Fibroblast of lung (primary cell): ENCODE measurements around the gene RXRA. TPM values are rescaled to one million over a fixed set of nuclear protein-coding genes. Genes with fewer than 3 reads are reported as not detected.

ENCODE experiments used
- DNase-seq, 2 donors: peaks; one replicate each; pipeline versions ENCODE4 v3.0.0 to v3.0.0-alpha.2; 2010; ENCODE audit warnings: low read depth in 2 of 2
- H2AFZ ChIP-seq: 2 replicates; pipeline ENCODE4 v1.5.1; 2012; ENCODE audit warnings: low read length, control low read depth, inconsistent platforms
- H3K27ac ChIP-seq: 2 replicates; pipeline ENCODE4 v1.5.1; 2011; ENCODE audit warnings: low read length, control low read depth; ENCODE audit not compliant: insufficient read depth
- H3K27me3 ChIP-seq: 2 replicates; pipeline ENCODE4 v1.5.1; 2011; ENCODE audit warnings: mild to moderate bottlenecking, low read length; ENCODE audit not compliant: control insufficient read depth, insufficient read depth
- H3K36me3 ChIP-seq: 2 replicates; pipeline ENCODE4 v1.5.1; 2011; ENCODE audit warnings: low read length; ENCODE audit not compliant: control insufficient read depth, insufficient read depth
- H3K4me1 ChIP-seq: 2 replicates; pipeline ENCODE4 v1.5.1; 2011; ENCODE audit warnings: low read length; ENCODE audit not compliant: control insufficient read depth, insufficient read depth; ENCODE audit errors: extremely low read depth
- H3K4me2 ChIP-seq: 2 replicates; pipeline ENCODE4 v1.5.1; 2011; ENCODE audit warnings: low read length, control low read depth; ENCODE audit not compliant: insufficient read depth; ENCODE audit errors: extremely low read depth
- H3K4me3 ChIP-seq, 4 experiments: fragments of 200-600 bp in 1 of 4; sonication (generic) in 1 of 4; replicated peaks in 1 of 4; 2 replicates each; pipeline ENCODE4 v1.5.1; 2011 to 2016; ENCODE audit warnings: low read length in 4 of 4, low read depth in 3 of 4, mild to moderate bottlenecking in 3 of 4, control low read depth in 2 of 4, inconsistent platforms in 1 of 4, mixed read lengths in 1 of 4; ENCODE audit not compliant: insufficient read depth in 1 of 4; ENCODE audit errors: control extremely low read depth in 1 of 4
- H3K79me2 ChIP-seq: 2 replicates; pipeline ENCODE4 v1.5.1; 2012; ENCODE audit warnings: mild to moderate bottlenecking, low read length, inconsistent platforms; ENCODE audit not compliant: control insufficient read depth, insufficient read depth
- H3K9ac ChIP-seq: 2 replicates; pipeline ENCODE4 v1.5.1; 2011; ENCODE audit warnings: mild to moderate bottlenecking, low read length, control low read depth; ENCODE audit not compliant: insufficient read depth
- H3K9me3 ChIP-seq: 2 replicates; pipeline ENCODE4 v1.5.1; 2012; ENCODE audit warnings: low read depth, low read length; ENCODE audit not compliant: control insufficient read depth, insufficient read depth
- H4K20me1 ChIP-seq: 2 replicates; pipeline ENCODE4 v1.5.1; 2011; ENCODE audit warnings: low read length; ENCODE audit not compliant: control insufficient read depth, insufficient read depth; ENCODE audit errors: extremely low read depth
- EZH2 ChIP-seq: IDR thresholded peaks from 2 replicates; pipeline ENCODE4 v1.5.1; 2012; ENCODE audit warnings: low read length, control low read depth, mild to moderate bottlenecking; ENCODE audit errors: missing control alignments
- polyA plus RNA-seq, 2 donors: library from polyadenylated mRNA; depleted of rRNA in 1 of 2; stranded (reverse) in 1 of 2; unstranded in 1 of 2; fragments of >200 nt; gene quantifications; 2 replicates each; pipeline ENCODE4 v1.2.1, GENCODE V29; 2011 to 2012; ENCODE audit warnings: missing spikeins in 1 of 2
- total RNA-seq: library from RNA; depleted of rRNA; stranded (reverse); fragments of >200 nt; gene quantifications from 2 replicates; pipeline ENCODE4 v1.2.1, GENCODE V29; 2014
- TF ChIP-seq, protein P1 (sequence below), 2 donors: IDR thresholded peaks in 1 of 2; conservative IDR thresholded peaks in 1 of 2; 1 replicate in 1 of 2; 2 replicates in 1 of 2; pipeline ENCODE4 v1.5.1; 2011 to 2012; ENCODE audit warnings: low read length in 2 of 2, control low read depth in 1 of 2, inconsistent platforms in 1 of 2, low read depth in 1 of 2, mild to moderate bottlenecking in 1 of 2

Gene RXRA
- total and polyA plus RNA-seq, 2 donors (not counting 1 experiment from before 2014, with no cell fraction given) = 13.3 to 14.9 TPM

DNA sequence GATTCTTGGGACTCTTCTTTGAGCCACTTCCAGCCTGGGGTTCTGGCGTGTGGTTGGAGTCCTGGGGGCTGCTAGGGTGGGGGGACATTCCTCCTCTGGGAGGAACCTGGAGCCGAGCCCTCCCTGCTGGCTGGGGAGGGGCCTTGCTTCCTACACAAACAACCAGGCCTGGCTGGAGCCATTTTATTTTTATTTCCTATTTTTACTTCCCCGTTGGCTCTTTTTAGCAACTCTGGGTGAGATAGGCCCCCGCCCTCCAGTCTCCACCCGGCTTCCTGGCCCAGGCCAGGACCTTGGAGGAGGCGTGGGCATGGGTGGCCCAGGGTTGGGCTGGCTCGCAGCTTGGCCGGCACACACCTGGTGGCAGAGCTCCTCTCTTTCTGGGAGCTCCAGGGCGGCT, 15.1 kb downstream of the RXRA start:
- Histone ChIP-seq H3K36me3 (peaks cover 2% of the 10 kb centered on the region), H3K4me2 (no peak overlapping the region), H3K27ac (no peak overlapping the region), H3K4me1 (no peaks in the 10 kb centered on the region), H3K4me3 (no peak overlapping the region), H2AFZ (no peak overlapping the region), H3K27me3 (no peaks in the 10 kb centered on the region), H3K9ac (no peak overlapping the region), H3K9me3 (no peaks in the 10 kb centered on the region), H3K79me2 (peaks cover 55% of the 10 kb centered on the region), H4K20me1 (no peaks in the 10 kb centered on the region)
- TF ChIP-seq, protein P1, sequence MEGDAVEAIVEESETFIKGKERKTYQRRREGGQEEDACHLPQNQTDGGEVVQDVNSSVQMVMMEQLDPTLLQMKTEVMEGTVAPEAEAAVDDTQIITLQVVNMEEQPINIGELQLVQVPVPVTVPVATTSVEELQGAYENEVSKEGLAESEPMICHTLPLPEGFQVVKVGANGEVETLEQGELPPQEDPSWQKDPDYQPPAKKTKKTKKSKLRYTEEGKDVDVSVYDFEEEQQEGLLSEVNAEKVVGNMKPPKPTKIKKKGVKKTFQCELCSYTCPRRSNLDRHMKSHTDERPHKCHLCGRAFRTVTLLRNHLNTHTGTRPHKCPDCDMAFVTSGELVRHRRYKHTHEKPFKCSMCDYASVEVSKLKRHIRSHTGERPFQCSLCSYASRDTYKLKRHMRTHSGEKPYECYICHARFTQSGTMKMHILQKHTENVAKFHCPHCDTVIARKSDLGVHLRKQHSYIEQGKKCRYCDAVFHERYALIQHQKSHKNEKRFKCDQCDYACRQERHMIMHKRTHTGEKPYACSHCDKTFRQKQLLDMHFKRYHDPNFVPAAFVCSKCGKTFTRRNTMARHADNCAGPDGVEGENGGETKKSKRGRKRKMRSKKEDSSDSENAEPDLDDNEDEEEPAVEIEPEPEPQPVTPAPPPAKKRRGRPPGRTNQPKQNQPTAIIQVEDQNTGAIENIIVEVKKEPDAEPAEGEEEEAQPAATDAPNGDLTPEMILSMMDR (conservative IDR thresholded peaks at IDR 0.05 in 1 of 2, IDR thresholded peaks at IDR 0.05 in 1 of 2; ENCODE audit: low read depth in 1 of 2, low read length in 2 of 2) = no peak
- DNase-seq = no peak

DNA sequence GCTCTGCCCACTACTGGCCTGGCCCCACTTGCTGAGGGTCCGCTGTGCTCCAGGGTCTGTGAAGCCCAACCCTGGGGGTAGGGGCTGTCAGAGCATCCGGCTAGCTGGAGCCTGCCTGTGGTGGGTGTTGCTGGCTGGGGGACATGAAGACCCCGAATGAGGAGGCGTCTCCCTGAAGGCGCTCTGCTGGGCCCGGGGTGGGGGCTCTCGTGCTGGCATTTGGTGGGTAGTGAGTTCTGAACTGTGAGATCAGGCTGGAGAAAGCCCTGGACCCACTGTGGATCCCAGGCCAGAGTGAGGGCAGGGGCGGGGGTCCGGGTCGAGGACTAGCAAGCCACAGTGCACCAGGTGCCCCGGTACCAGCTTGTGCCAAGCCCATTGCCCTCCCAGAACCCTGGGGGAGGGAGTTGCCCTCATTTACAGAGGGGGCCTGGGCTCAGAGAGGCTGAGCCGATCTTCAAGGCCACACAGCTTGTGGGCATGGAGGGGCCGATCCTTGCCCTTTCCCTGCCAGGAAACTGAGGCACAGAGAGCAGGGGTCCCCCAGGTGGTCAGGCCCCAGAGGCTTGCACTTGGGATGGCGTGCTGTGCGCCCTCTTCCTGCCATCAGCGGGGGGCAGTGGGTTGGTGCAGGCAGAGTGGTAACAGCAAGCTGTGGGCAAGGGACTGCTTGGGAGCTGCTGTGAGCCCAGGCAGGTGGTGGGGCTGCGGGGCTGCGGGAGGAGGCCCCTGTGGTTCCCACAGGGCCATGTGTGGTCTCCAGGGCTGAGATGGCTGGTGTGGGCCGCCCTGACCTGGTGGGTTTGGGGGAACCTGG, 15.9 kb downstream of the RXRA start:
- Histone ChIP-seq H3K4me3 (no peak overlapping the region), H3K4me2 (no peak overlapping the region), H3K4me1 (no peaks in the 10 kb centered on the region), H3K36me3 (peaks cover 2% of the 10 kb centered on the region), H3K27me3 (no peaks in the 10 kb centered on the region), H3K9me3 (no peaks in the 10 kb centered on the region), H3K9ac (no peak overlapping the region), H2AFZ (no peak overlapping the region), H3K27ac (no peak overlapping the region), H3K79me2 (peaks cover 56% of the 10 kb centered on the region), H4K20me1 (no peaks in the 10 kb centered on the region)
- no peak for DNase-seq
- no peak for TF ChIP-seq EZH2
- TF ChIP-seq, protein P1 (conservative IDR thresholded peaks at IDR 0.05 in 1 of 2, IDR thresholded peaks at IDR 0.05 in 1 of 2; ENCODE audit: low read depth in 1 of 2, low read length in 2 of 2) = no peak

DNA sequence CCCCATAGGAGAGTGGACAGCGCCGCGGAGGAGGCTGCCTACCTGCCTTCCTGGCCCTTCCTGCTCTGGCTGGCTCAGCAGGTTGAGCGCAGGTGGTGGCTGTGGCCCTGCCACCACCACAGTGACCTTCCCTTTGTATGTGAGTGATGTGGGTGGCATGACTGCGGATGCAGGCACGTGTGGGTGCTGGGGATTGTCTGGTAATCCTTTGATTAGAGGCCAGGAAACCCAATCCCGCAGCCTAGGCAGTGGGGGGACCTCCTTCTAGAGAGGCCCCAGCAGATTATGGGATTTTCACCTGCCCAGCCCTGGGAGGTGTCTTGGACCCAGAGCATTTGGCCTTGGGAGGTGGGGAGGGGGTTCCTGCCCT, 16.5 kb downstream of the RXRA start:
- peaks cover 57% of the 10 kb centered on the region for H3K79me2 ChIP-seq
- no peak for DNase-seq
- no peak overlapping the region for H3K9ac ChIP-seq
- no peaks in the 10 kb centered on the region for H3K27me3 ChIP-seq
- no peak overlapping the region for H2AFZ ChIP-seq
- H3K4me2 ChIP-seq = no peak overlapping the region
- no peaks in the 10 kb centered on the region for H3K4me1 ChIP-seq
- H4K20me1 ChIP-seq = no peaks in the 10 kb centered on the region
- H3K36me3 ChIP-seq = peaks cover 2% of the 10 kb centered on the region
- H3K9me3 ChIP-seq = no peaks in the 10 kb centered on the region
- H3K27ac ChIP-seq = no peak overlapping the region
- TF ChIP-seq, protein P1 (conservative IDR thresholded peaks at IDR 0.05 in 1 of 2, IDR thresholded peaks at IDR 0.05 in 1 of 2; ENCODE audit: low read depth in 1 of 2, low read length in 2 of 2) = no peak
- TF ChIP-seq EZH2 = no peak
- no peak overlapping the region for H3K4me3 ChIP-seq
